Measurements from ENCODE around the gene FAM241A. TPM values are rescaled to one million over a fixed set of nuclear protein-coding genes. Genes with fewer than 3 reads are reported as not detected.

Gene FAM241A
- total RNA-seq, 4 donors from 2014 or later, result 4.3 to 8.1 (median 4.7) TPM

DNA sequence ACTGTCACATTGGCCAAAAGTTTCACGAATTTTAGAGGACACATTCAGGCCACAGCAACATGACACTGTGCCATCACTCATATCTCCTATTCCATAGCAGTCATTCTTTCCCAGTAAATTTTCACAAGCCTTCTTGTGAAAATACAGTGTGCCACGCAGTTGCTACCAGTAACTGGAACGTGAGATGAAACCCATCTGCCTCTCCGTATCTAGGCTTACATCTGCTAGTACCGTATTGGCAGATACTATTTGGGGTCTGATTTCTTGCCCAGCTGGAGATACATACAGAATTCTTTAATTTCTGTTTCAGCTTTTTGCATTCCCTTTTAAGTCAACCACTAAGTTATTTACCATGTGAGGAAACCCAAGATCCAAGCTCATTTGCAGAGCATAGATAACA, 8.7 kb upstream of the FAM241A start:
- Histone ChIP-seq H3K4me3 (no peak overlapping the region), H3K9me3 (no peaks in the 10 kb centered on the region), H3K36me3 (no peaks in the 10 kb centered on the region), H3K27me3 (no peaks in the 10 kb centered on the region), H3K27ac (no peak overlapping the region), H3K4me1 (peaks cover 0 to 6% (median 0%) of the 10 kb centered on the region in 3 donors)
- no peak for ATAC-seq
- WGBS, 2 donors (ENCODE audit: low coverage in 1 of 2), result 89 to 91% methylated on average over 5 of the region's 5 CpGs
- TF ChIP-seq EP300 (IDR thresholded peaks at IDR 0.05) (no peak), POLR2A (IDR thresholded peaks at IDR 0.05) (no peak), POLR2AphosphoS5 (IDR thresholded peaks at IDR 0.05) (no peak), CTCF (IDR thresholded peaks at IDR 0.05) (no peak)

DNA sequence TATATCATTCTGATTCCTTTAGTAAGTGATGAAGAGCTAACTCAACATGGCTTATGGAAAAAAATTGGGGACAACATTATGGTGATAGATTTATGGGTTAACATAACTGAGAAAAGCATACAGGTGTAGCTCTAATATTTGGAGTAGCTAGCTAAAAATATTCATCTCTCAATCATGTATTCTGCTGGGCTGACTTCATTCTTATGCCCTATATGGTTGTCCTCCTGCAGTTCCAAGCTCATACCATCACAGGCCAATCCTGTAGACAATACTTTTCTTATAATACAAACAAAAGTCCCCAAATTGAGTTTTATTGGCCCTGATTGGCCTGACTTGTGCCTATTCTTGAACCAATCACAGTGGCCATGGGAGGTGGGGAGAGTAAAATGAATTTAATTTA, 6.7 kb upstream of the FAM241A start:
- no peaks in the 10 kb centered on the region for H3K27me3 ChIP-seq
- H3K27ac ChIP-seq, result no peak overlapping the region
- TF ChIP-seq POLR2AphosphoS5 (IDR thresholded peaks at IDR 0.05) (no peak), EP300 (IDR thresholded peaks at IDR 0.05) (no peak), CTCF (IDR thresholded peaks at IDR 0.05) (no peak), POLR2A (IDR thresholded peaks at IDR 0.05) (no peak)
- H3K9me3 ChIP-seq, result no peaks in the 10 kb centered on the region
- no peak for ATAC-seq
- H3K36me3 ChIP-seq, result no peaks in the 10 kb centered on the region
- peaks cover 0 to 6% (median 0%) of the 10 kb centered on the region in 3 donors for H3K4me1 ChIP-seq
- H3K4me3 ChIP-seq, result no peak overlapping the region

DNA sequence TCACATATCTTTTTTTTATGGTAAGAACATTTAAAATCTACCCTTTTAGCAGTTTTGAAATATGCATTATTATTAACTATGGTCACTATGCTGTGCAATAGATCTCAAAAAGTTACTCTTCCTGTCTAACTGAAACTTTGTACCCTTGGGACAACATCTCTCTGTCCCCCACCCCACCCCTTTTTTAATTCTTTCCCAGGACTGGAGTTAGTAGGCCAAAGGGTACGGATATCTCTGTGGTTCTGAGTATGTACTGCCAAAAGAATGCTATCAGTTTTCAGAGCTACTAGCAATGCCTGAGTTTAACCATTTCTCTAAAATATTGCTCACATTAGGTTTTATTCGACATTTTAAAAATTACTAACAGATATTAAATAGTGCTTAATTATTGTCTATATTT, 4.7 kb upstream of the FAM241A start:
- Histone ChIP-seq H3K4me1 (peaks cover 0 to 15% (median 0%) of the 10 kb centered on the region in 3 donors), H3K27me3 (no peaks in the 10 kb centered on the region), H3K36me3 (no peaks in the 10 kb centered on the region), H3K9me3 (no peaks in the 10 kb centered on the region), H3K4me3 (no peak overlapping the region), H3K27ac (no peak overlapping the region)
- no peak for ATAC-seq
- 62 to 76% methylated on average over 2 of the region's 2 CpGs for WGBS, 2 donors (ENCODE audit: low coverage in 1 of 2)
- TF ChIP-seq EP300 (IDR thresholded peaks at IDR 0.05) (no peak), POLR2A (IDR thresholded peaks at IDR 0.05) (no peak), POLR2AphosphoS5 (IDR thresholded peaks at IDR 0.05) (no peak)

GRCh38 chr4:112141366-112142138, 3.7 kb upstream of the FAM241A start:
- Histone ChIP-seq H3K36me3 (no peaks in the 10 kb centered on the region), H3K9me3 (no peaks in the 10 kb centered on the region), H3K27ac (peak overlapping the region in 3 of 4 donors; percentile 19 to 57 (median 36)), H3K4me1 (peaks cover 0 to 18% (median 0%) of the 10 kb centered on the region in 3 donors), H3K27me3 (no peaks in the 10 kb centered on the region), H3K4me3 (no peak overlapping the region)
- no peak for ATAC-seq
- no peak for TF ChIP-seq EP300 (IDR thresholded peaks at IDR 0.05)
- TF ChIP-seq CTCF (IDR thresholded peaks at IDR 0.05), result no peak
- TF ChIP-seq POLR2AphosphoS5 (IDR thresholded peaks at IDR 0.05), result no peak
- no peak for TF ChIP-seq POLR2A (IDR thresholded peaks at IDR 0.05)
- WGBS, 2 donors (ENCODE audit: low coverage in 1 of 2), result 67 to 77% methylated on average over 5 to 6 of the region's 6 CpGs

DNA sequence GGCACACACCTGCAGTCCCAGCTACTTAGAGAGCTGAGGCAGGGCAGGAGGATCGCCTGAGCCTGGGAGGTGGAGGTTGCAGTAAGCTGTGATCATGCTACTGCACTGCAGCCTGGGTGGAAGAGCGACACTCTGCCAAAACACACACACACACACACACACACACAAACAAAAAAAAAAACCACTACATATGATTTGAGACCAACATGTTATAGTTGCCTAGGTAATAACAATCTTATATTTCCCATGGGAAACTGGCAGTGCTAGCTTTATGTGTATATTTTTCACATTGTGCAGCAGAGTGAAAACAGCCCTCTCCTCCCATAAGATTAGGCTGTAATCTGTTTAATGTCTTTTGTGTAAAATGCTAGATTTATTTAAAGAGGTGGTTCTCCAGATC, 3.1 kb upstream of the FAM241A start:
- peaks cover 0 to 24% (median 0%) of the 10 kb centered on the region in 3 donors for H3K4me1 ChIP-seq
- 67 to 78% methylated on average over 1 of the region's 2 CpGs for WGBS, 2 donors (ENCODE audit: low coverage in 1 of 2)
- ATAC-seq, result no peak
- no peak overlapping the region for H3K27ac ChIP-seq
- no peaks in the 10 kb centered on the region for H3K9me3 ChIP-seq
- TF ChIP-seq POLR2A (IDR thresholded peaks at IDR 0.05) (no peak), EP300 (IDR thresholded peaks at IDR 0.05) (no peak)
- no peaks in the 10 kb centered on the region for H3K36me3 ChIP-seq
- no peak overlapping the region for H3K4me3 ChIP-seq
- no peaks in the 10 kb centered on the region for H3K27me3 ChIP-seq

DNA sequence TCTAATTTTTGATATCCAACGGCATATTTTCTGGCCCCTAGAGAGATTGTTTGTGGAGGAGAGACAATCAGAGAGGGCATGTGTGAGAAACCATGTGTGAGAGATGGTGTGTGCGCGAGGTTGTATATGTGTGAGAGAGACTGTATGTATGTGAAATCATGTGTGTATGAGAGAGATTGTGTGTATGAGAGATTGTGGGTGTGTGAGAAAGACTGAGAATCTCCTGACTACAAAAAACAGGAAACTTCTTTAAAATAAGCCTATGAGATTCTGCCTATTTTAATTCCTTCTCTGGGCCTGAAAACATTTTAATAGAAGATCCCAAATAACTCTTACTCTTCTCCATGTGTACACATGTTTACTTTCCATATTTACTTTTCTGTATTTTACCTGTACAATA, 1.5 kb upstream of the FAM241A start:
- H3K4me1 ChIP-seq, result peaks cover 0 to 27% (median 0%) of the 10 kb centered on the region in 3 donors
- ATAC-seq, result no peak
- TF ChIP-seq EP300 (IDR thresholded peaks at IDR 0.05) (no peak), POLR2AphosphoS5 (IDR thresholded peaks at IDR 0.05) (no peak), CTCF (IDR thresholded peaks at IDR 0.05) (no peak), POLR2A (IDR thresholded peaks at IDR 0.05) (no peak)
- H3K27ac ChIP-seq, result no peak overlapping the region
- no peaks in the 10 kb centered on the region for H3K36me3 ChIP-seq
- H3K4me3 ChIP-seq, result no peak overlapping the region
- no peaks in the 10 kb centered on the region for H3K27me3 ChIP-seq
- WGBS, 2 donors (ENCODE audit: low coverage in 1 of 2), result 86 to 93% methylated on average over 3 of the region's 3 CpGs
- H3K9me3 ChIP-seq, result no peaks in the 10 kb centered on the region

Data from gastroesophageal sphincter (tissue), 4 donors.